IPS DF 4.7 (cell line): ENCODE results near the gene KRT74.
"Not testable (repeated sequence)": the region's sequence is repeated elsewhere in the genome, so short reads cannot be mapped to it uniquely, and the experiment has no call there.

Experiments used
- DNase-seq: peaks from one replicate; pipeline ENCODE4 v3.0.0-alpha.2; 2013; ENCODE audit warnings: low spot score; ENCODE audit errors: extremely low read depth

Gene KRT74

DNA sequence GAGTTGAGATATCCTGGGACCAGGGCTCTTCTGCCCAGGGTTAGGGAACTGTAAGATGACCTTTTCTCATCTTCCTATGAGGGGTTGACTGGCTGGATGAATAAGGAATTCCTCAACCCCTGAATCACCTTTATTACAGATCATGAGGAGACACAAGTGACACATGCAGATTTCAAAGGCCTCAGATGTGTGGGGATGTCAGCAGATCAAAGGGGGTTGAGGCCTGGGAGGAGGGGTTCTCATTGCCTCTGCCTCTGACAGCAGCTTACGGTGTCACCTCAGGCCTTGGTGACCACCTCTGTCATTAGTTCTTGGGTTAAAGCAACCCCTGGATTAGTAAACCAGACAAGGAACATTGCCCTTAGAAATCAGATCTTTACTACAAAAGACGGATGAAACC is 29.7 kb upstream of the KRT74 start:
- no peak for DNase-seq

DNA sequence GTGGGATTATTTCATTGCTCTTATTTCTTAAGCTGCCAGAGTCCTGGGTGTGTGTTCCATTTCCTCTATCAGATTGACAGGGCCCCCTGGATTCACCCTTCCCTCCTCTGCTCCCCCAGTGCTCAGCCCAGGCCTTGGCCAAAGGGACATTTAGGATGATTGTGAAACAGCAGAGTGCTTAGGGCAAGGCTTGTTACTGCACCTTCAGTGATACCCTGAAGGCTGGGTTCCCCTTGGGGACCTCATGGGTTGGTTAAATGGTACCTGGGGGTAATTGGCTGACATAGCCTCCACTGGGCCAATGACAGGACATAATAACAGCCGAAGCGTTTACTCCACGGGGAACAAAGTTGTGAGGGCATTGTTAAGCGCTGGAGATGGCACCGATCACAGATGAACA is 28.9 kb upstream of the KRT74 start:
- DNase-seq, result no peak

DNA sequence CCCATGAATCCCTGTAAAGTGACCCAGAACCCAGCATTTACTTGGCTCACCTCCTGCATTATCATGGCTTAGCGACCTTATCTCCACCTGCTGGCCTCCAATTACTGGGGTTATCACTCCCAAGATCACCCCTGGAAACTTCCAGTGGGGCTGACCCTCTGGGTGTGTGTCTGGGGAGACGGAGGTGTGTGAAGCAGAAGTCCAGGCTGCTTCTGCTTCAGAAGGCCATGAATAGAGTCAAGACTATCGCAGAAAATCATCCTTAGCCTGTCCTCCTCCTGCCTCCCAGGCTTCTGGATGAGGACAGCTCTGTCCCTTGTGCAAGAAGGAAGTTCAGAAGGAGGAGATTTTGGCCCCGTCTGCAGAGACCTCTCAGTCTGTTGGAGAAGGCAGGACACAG is 28.0 kb upstream of the KRT74 start:
- no peak for DNase-seq

DNA sequence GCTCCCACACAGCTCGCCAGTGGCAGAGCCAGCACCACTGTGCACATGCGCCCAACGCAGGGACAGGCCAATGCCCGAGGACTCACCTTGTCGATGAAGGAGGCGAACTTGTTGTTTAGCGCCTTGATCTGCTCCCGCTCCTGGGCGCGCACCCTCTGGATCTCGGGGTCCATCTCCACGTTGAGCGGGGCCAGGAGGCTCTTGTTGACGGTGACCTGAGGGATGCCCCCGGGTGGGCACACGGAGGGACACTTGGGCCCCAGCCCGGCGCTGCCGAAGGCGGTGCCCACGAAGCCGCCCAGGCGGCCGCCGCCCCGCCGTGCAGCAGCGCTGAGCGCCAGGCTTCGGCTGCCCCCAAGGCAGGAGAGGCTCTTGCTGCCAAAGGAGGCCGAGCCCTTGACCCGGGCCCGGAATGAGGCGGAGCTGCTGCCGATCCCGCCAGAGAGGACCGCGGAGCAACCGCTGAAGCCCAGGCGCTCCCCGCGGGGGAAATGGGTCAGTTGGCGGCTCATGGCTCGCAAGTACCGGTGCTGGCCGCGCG is 27.4 kb upstream of the KRT74 start, which contains the start of gene KRT72:
Gene KRT72 (minus strand): TSS at position 523 of the 541 bp plus-strand sequence. CDS start 11 bp downstream, at position 512.
- DNase-seq, result no peak

GRCh38 chr12:52600475-52600874 is 26.8 kb upstream of the KRT74 start:
- no peak for DNase-seq

GRCh38 chr12:52600071-52600470 is 26.4 kb upstream of the KRT74 start:
- DNase-seq, result no peak

- no peak for DNase-seq
Measured at GRCh38 chr12:52598966-52599365, 25.3 kb upstream of the KRT74 start.

DNA sequence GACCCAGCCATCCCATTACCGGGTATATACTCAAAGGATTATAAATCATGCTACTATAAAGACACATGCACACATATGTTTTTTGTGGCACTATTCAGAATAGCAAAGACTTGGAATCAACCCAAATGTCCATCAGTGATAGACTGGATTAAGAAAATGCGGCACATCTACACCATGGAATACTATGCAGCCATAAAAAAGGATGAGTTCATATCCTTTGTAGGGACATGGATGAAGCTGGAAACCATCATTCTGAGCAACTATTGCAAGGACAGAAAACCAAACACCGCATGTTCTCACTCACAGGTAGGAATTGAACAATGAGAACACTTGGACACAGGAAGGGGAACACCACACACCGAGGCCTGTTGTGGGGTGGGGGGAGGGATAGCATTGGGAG is 20.6 kb upstream of the KRT74 start:
- DNase-seq, result not testable (repeated sequence)

GRCh38 chr12:52591521-52591920 is 17.9 kb upstream of the KRT74 start:
- no peak for DNase-seq

GRCh38 chr12:52590021-52590420 is 16.4 kb upstream of the KRT74 start:
- no peak for DNase-seq

GRCh38 chr12:52587563-52587962 is 13.9 kb upstream of the KRT74 start:
- DNase-seq, result no peak

DNA sequence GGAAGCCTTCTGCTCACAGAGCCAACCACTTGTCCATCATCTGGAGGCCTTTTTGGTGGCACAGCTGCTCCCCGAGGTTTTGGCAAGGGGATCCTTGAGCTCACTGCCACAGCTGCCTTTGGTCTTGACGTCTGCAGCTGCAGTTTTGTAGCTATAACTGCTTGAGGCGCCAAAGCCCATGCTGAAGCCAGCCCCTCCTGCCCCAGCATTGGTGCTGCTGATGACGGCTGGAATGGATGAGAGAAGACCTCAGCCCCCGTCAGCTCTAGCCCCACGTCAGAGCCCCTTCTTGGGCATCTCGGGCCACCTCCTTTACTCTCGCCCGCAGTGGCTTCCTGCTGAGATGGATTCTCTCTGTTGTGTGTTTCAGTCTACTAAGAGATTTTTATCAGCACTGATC is 12.3 kb upstream of the KRT74 start:
- no peak for DNase-seq

DNA sequence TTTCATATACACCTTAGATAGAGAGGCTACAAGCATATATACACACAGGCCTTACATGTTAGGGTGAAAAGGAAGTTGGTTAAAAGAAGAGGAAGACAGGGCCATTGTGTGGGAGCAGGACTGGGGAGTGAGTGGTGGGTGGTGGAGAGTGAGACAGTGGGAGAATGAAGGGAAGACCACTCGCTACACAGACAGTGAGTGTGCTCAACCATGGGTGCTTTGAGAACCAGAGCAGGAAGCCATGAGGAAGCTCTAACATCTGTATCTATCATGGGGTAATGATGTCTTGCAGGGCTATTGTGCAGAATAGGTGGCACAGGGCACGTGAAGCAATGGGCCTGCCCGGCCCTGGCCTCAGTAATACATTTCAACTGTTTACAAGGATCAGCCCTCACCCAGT is 11.4 kb upstream of the KRT74 start:
- DNase-seq, result no peak

DNA sequence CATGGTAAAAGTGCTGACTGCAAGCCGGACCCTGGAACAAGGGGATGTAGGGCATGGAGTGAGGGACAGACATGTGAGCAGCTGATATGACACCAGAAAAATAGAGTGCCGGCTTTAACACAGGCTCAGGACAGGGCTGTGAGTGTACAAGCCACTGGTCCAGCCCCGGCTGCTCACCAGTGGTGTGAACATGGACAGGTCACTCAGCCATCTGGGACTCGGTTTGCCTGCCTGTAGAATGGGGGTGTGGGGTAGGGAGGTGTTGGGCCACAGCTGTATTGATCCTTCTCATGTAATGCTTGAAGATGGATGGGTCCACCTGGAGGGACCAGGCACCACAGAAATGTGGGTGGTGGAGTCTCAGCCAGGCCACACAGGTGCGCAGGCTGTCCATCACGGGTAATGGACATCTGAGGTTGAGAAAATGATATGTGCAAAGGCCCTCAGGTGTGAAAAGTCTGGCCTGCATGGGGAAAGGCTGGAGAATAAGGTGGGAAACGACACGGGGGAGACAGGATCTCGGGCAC is 10.6 kb upstream of the KRT74 start:
- no peak for DNase-seq

DNA sequence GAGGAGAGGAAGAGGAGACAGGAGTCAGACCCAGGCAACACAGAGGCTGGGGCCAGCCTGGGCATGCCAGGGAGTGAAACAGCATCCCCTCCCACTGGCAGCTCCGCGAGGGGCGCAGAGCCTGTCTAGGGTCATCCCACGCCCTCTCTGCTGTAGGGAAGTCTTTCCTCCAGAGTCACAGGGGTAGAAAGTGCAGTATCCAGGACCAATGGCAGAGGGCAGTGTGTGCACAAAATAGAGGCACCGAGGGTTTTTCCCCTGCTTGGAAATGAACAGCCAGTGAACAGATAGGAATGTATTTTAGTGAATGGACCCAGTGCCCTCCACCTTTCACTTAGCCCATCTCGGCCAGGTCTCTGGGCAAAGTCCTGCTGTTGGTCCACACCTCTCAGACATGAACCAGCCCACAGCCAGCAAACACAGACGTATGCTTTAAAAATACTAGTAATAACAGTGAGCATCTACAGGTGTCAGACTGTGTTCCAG is 9.4 kb upstream of the KRT74 start:
- DNase-seq, result peak; percentile 51

DNA sequence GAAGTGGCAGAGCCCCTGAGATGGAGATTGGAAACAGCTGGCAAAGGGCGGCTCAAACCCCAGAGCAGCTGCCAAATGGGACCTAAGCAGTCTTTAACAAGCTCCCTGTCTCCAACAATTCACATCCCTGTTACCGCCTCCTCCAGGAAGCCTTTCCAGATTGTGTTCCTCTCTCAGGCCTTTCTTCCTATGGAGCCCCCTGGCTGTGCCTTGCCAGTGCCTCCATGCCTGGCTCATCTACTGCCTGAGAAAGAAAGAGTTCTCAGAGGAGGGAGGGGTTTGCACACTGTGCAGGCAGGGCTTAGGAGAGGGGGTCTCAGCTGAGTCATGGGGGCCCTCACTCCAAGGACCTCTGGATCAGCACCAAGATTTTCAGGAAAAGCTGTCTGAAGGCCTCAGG is 8.8 kb upstream of the KRT74 start:
- no peak for DNase-seq

DNA sequence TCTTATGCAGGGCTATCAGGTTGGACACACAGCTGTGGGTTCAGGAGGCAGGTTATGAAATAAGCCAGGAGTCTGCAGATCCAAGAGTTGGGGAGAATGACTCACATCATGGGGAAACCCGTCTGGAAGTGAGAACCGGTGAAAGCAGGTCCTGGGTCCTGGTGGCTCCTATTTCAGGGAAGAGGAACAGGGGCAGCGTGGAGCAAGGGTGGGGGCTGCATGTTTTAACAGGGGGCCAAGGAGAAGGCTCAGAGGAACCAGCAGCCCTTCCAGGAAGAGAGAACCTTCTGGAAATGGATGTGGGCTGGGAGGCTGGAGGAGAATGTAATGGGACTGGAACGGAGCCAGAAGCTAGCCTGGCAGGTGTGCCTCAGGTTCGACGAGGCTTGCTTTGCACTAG is 7.8 kb upstream of the KRT74 start:
- DNase-seq, result no peak

DNA sequence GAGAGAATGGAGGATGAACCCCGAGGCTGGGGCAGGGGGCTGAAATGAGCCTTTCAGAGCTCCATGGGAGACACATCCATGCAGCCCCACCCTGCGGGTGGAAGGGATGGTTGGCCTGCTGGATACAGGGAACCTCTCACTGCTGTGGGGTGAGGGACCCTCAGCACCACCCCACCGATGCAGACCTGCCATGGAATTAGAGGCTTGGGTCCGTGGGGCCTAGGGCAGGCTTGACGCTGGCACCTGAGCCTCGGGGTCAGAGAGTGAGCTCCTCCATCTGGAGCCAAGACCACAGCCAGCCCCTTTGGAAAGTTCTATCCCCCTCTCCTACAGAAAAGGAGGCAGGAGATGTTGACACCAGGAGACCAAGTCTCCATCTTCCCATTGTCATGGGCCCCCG is 7.4 kb upstream of the KRT74 start:
- DNase-seq, result no peak

- DNase-seq, result no peak
Measured at GRCh38 chr12:52580496-52580895, 6.9 kb upstream of the KRT74 start.

GRCh38 chr12:52579468-52580465 is 6.1 kb upstream of the KRT74 start:
- no peak for DNase-seq

DNA sequence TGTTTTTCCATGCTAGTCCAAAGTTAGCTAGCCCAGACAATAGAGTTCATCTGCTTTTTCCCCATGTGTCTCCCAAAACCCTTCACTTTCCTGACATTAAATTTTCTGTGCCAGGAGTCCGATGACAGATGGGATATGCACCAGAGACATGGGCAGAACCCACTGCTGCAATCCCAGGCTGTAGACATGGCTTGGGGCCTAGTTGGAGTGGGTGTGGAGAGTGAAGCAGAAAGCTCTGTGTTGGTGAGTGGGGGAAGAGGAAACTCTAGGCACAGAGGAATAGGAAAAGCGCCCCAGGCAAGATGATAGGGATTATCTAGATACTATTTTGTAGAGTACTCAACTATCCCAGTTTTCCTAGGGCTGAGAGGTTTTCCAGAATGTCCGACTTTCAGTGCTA is 4.8 kb upstream of the KRT74 start:
- no peak for DNase-seq

DNA sequence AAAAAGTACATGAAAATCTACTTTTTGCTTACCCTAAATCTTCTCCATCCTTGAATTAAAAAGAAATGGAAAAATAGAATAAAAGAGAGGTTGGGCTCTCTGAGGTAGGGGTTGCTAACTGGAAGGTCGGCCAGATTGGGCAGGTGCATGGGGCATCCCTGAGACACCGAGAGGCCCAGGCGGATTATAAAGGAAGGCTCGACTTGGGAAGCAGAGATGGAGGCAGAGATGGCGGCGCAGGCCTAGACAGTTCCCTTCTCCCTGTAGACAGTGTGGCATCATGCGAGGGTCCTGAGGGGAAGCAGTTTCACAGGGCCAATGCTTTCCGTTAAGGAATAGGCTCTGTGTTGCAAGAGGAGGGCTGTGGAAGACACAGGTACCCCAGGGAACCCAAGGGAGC is 3.7 kb upstream of the KRT74 start:
- DNase-seq, result no peak
